Testis (tissue), 2 donors: ENCODE measurements around the gene SELENOH.

ENCODE experiments used
- POLR2A ChIP-seq: fragments of 450-650 bp; IDR thresholded peaks from one replicate; pipeline ENCODE4 v1.6.1; 2017; ENCODE audit warnings: antibody characterized with exemption, mild to moderate bottlenecking, moderate library complexity
- TF ChIP-seq, protein P1 (sequence below), 3 experiments: fragments of 450-650 bp in 2 of 3; fragments of 200-600 bp in 1 of 3; sonication (generic) in 1 of 3; IDR thresholded peaks; one replicate each; pipeline ENCODE4 v1.5.1; 2016 to 2019; ENCODE audit warnings: antibody characterized with exemption in 3 of 3, mild to moderate bottlenecking in 2 of 3, moderate library complexity in 1 of 3

DNA sequence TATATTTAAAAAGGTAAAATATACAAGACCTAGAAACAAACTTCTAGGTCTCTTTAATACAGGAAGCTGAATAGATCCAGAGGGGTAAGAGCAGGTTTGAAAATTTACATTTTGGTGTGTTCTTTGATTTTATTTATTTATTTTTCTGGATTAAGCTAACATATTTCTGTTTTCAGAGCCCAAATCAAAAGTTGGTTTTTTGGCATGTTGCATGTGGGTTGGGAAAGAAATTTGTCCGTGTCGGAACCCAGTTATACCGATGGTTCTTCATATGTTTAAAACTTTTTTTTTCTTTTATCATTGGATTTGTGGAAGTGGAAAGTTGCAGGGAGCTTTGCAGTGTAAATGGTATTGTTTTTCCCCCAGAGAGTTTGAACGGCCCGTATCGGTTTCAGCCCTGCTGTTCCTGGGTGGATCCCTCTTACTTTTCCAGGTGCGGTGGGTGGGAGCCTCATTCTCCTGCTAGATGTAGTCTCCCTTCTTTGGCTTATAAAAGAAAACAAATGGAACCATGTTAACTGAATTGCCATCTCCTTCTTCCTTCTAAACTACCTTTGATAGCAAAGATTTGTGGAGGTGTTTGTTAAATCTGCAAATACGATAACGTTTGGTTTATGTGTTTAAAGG is 21.1 kb downstream of the SELENOH start:
- TF ChIP-seq, protein P1, sequence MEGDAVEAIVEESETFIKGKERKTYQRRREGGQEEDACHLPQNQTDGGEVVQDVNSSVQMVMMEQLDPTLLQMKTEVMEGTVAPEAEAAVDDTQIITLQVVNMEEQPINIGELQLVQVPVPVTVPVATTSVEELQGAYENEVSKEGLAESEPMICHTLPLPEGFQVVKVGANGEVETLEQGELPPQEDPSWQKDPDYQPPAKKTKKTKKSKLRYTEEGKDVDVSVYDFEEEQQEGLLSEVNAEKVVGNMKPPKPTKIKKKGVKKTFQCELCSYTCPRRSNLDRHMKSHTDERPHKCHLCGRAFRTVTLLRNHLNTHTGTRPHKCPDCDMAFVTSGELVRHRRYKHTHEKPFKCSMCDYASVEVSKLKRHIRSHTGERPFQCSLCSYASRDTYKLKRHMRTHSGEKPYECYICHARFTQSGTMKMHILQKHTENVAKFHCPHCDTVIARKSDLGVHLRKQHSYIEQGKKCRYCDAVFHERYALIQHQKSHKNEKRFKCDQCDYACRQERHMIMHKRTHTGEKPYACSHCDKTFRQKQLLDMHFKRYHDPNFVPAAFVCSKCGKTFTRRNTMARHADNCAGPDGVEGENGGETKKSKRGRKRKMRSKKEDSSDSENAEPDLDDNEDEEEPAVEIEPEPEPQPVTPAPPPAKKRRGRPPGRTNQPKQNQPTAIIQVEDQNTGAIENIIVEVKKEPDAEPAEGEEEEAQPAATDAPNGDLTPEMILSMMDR (IDR thresholded peaks at IDR 0.05), result no peak
- TF ChIP-seq POLR2A, result no peak
